ENCODE results near the gene UST. TPM values are rescaled to one million over a fixed set of nuclear protein-coding genes. Genes with fewer than 3 reads are reported as not detected.

The UST gene
- total and polyA plus RNA-seq, 4 donors = 0.24 to 2.7 (median 0.87) TPM

- TF ChIP-seq REST (IDR thresholded peaks at IDR 0.05) = no peak
- no peak for TF ChIP-seq MAX (IDR thresholded peaks at IDR 0.05)
- no peak for TF ChIP-seq GABPA (IDR thresholded peaks at IDR 0.05 in 1 of 2, conservative IDR thresholded peaks at IDR 0.05 in 1 of 2)
- no peak for TF ChIP-seq FOXA2 (IDR thresholded peaks at IDR 0.05)
- TF ChIP-seq YY1 (IDR thresholded peaks at IDR 0.05) = no peak
Measured at GRCh38 chr6:148944608-148945007, 197.8 kb downstream of the UST start (continued).

- no peak for DNase-seq (ENCODE audit: low spot score)
- Histone ChIP-seq H3K27ac (ENCODE audit: low read depth in 1 of 2, low read length in 2 of 2) (no peak overlapping the region), H3K4me1 (ENCODE audit: control insufficient read depth in 4 of 4, insufficient read depth in 4 of 4, low read length in 3 of 4) (peaks cover 0 to 13% (median 4%) of the 10 kb centered on the region in 4 donors), H3K9me3 (ENCODE audit: control insufficient read depth in 4 of 4, low read length in 3 of 4) (no peaks in the 10 kb centered on the region), H3K27me3 (ENCODE audit: control insufficient read depth in 4 of 4, insufficient read depth in 4 of 4, low read length in 3 of 4) (no peaks in the 10 kb centered on the region), H3K9ac (ENCODE audit: low read depth in 1 of 2, low read length in 2 of 2) (no peak overlapping the region), H3K36me3 (ENCODE audit: control insufficient read depth in 4 of 4, insufficient read depth in 3 of 4, low read depth in 1 of 4, low read length in 3 of 4) (no peaks in the 10 kb centered on the region), H3K4me3 (ENCODE audit: low read depth in 1 of 3, low read length in 3 of 3) (no peak overlapping the region)
- WGBS = 89% methylated on average over 8 of the region's 8 CpGs
- no peak for TF ChIP-seq RXRA (IDR thresholded peaks at IDR 0.05)
- no peak for TF ChIP-seq ATF3 (IDR thresholded peaks at IDR 0.05)
- no peak for TF ChIP-seq SP1 (IDR thresholded peaks at IDR 0.05)
- no peak for TF ChIP-seq FOXA2 (IDR thresholded peaks at IDR 0.05)
- TF ChIP-seq MAX (IDR thresholded peaks at IDR 0.05) = no peak
- no peak for TF ChIP-seq NR2F2 (IDR thresholded peaks at IDR 0.05)
- no peak for TF ChIP-seq TAF1 (conservative IDR thresholded peaks at IDR 0.05)
Measured at GRCh38 chr6:148945301-148946021, 198.6 kb downstream of the UST start.

- Histone ChIP-seq H3K4me1 (ENCODE audit: control insufficient read depth in 4 of 4, insufficient read depth in 4 of 4, low read length in 3 of 4) (peaks cover 0 to 13% (median 4%) of the 10 kb centered on the region in 4 donors), H3K27me3 (ENCODE audit: control insufficient read depth in 4 of 4, insufficient read depth in 4 of 4, low read length in 3 of 4) (no peaks in the 10 kb centered on the region), H3K27ac (ENCODE audit: low read depth in 1 of 2, low read length in 2 of 2) (no peak overlapping the region), H3K9ac (ENCODE audit: low read depth in 1 of 2, low read length in 2 of 2) (no peak overlapping the region), H3K4me3 (ENCODE audit: low read depth in 1 of 3, low read length in 3 of 3) (no peak overlapping the region), H3K36me3 (ENCODE audit: control insufficient read depth in 4 of 4, insufficient read depth in 3 of 4, low read depth in 1 of 4, low read length in 3 of 4) (no peaks in the 10 kb centered on the region), H3K9me3 (ENCODE audit: control insufficient read depth in 4 of 4, low read length in 3 of 4) (no peaks in the 10 kb centered on the region)
- WGBS = 21% methylated on average over 12 of the region's 12 CpGs
- DNase-seq (ENCODE audit: low spot score) = peak; percentile 84
- peak; percentile 39 for TF ChIP-seq HNF4G (IDR thresholded peaks at IDR 0.05)
- peak; percentile 90 to 91 for TF ChIP-seq RAD21 (IDR thresholded peaks at IDR 0.05)
- no peak for TF ChIP-seq ZBTB33 (IDR thresholded peaks at IDR 0.05)
- TF ChIP-seq TAF1 (conservative IDR thresholded peaks at IDR 0.05) = no peak
- peak; percentile 55 for TF ChIP-seq YY1 (IDR thresholded peaks at IDR 0.05)
- no peak for TF ChIP-seq FOXA2 (IDR thresholded peaks at IDR 0.05)
- no peak for TF ChIP-seq GABPA (IDR thresholded peaks at IDR 0.05 in 1 of 2, conservative IDR thresholded peaks at IDR 0.05 in 1 of 2)
- peak; percentile 71 to 79 for TF ChIP-seq HNF4A (conservative IDR thresholded peaks at IDR 0.05)
- no peak for TF ChIP-seq MAX (IDR thresholded peaks at IDR 0.05)
- peak; percentile 21 to 48 for TF ChIP-seq RXRA (IDR thresholded peaks at IDR 0.05)
- no peak for TF ChIP-seq EGR1 (IDR thresholded peaks at IDR 0.05; ENCODE audit: low read depth in 2 of 2)
- TF ChIP-seq JUND (IDR thresholded peaks at IDR 0.05) = peak in 1 of 2 donors; percentile 42
- peak; percentile 19 for TF ChIP-seq SP1 (IDR thresholded peaks at IDR 0.05)
- TF ChIP-seq CTCF (IDR thresholded peaks at IDR 0.05; ENCODE audit: low read depth, low read length, missing input control) = peak; percentile 90
- no peak for TF ChIP-seq NR2F2 (IDR thresholded peaks at IDR 0.05)
- TF ChIP-seq FOXA1 (IDR thresholded peaks at IDR 0.05) = no peak
- no peak for TF ChIP-seq ATF3 (IDR thresholded peaks at IDR 0.05)
Measured at GRCh38 chr6:148947621-148948444, 201.0 kb downstream of the UST start.
